HG02642 (cell line): ENCODE results near the gene SPP1.
A peak's percentile ranks its signal among the peaks of the same experiment; 100 is the strongest.
"Not testable (repeated sequence)": the region's sequence is repeated elsewhere in the genome, so short reads cannot be mapped to it uniquely, and the experiment has no call there.

Source experiments
- ATAC-seq: cut with Tn5 transposase; IDR thresholded peaks from one replicate; pipeline ENCODE4 v1.9.1; 2021; ENCODE audit warnings: mild to moderate bottlenecking; ENCODE audit not compliant: unreplicated experiment, poor library complexity

SPP1 gene

GRCh38 chr4:87975466-87975865, at the start of gene SPP1:
Gene SPP1 (plus strand): TSS chr4:87975714. CDS start chr4:87976896, 1,182 bp downstream.
- peak; percentile 79 for ATAC-seq

GRCh38 chr4:87926554-87927098, 48.9 kb upstream of the SPP1 start:
- ATAC-seq = no peak

- no peak for ATAC-seq
Observed at GRCh38 chr4:87930629-87931028, 44.9 kb upstream of the SPP1 start.

- no peak for ATAC-seq
Observed at GRCh38 chr4:87931932-87932331, 43.6 kb upstream of the SPP1 start.

- ATAC-seq = no peak
Observed at GRCh38 chr4:87932718-87933141, 42.8 kb upstream of the SPP1 start.

GRCh38 chr4:87933337-87933736, 42.2 kb upstream of the SPP1 start:
- ATAC-seq = no peak

GRCh38 chr4:87934157-87934704, 41.3 kb upstream of the SPP1 start:
- ATAC-seq = no peak

- no peak for ATAC-seq
Observed at GRCh38 chr4:87934973-87935372, 40.5 kb upstream of the SPP1 start.

GRCh38 chr4:87935954-87936353, 39.6 kb upstream of the SPP1 start:
- not testable (repeated sequence) for ATAC-seq

- no peak for ATAC-seq
Observed at GRCh38 chr4:87937523-87937922, 38.0 kb upstream of the SPP1 start.

GRCh38 chr4:87938746-87939145, 36.8 kb upstream of the SPP1 start:
- no peak for ATAC-seq

GRCh38 chr4:87939978-87940690, 35.4 kb upstream of the SPP1 start:
- no peak for ATAC-seq

GRCh38 chr4:87940809-87941208, 34.7 kb upstream of the SPP1 start:
- not testable (repeated sequence) for ATAC-seq

GRCh38 chr4:87941537-87942392, 33.7 kb upstream of the SPP1 start:
- no peak for ATAC-seq

- no peak for ATAC-seq
Observed at GRCh38 chr4:87943660-87944149, 31.8 kb upstream of the SPP1 start.

- ATAC-seq = no peak
Observed at GRCh38 chr4:87944967-87945366, 30.5 kb upstream of the SPP1 start.

GRCh38 chr4:87946766-87947165, 28.7 kb upstream of the SPP1 start:
- ATAC-seq = no peak

- ATAC-seq = no peak
Observed at GRCh38 chr4:87947381-87948160, 27.9 kb upstream of the SPP1 start.

- ATAC-seq = no peak
Observed at GRCh38 chr4:87949961-87950360, 25.6 kb upstream of the SPP1 start.

- ATAC-seq = no peak
Observed at GRCh38 chr4:87950493-87950892, 25.0 kb upstream of the SPP1 start.
